ENCODE data around the gene PAIP2.
A peak's percentile ranks its signal among the peaks of the same experiment; 100 is the strongest.
"Not testable (repeated sequence)": the region's sequence is repeated elsewhere in the genome, so short reads cannot be mapped to it uniquely, and the experiment has no call there.

Gene PAIP2

GRCh38 chr5:139335811-139336210, 5.8 kb upstream of the PAIP2 start:
- no peak for DNase-seq

- no peak for DNase-seq
Measured at GRCh38 chr5:139340051-139340450, 1.6 kb upstream of the PAIP2 start.

GRCh38 chr5:139341187-139341688, 416 bp upstream of the PAIP2 start:
- DNase-seq: no peak

- peak in 1 of 2 experiments; percentile 73 for DNase-seq
Measured at GRCh38 chr5:139342423-139342723, 719 bp downstream of the PAIP2 start.

GRCh38 chr5:139343476-139343875, 1.8 kb downstream of the PAIP2 start:
- no peak for DNase-seq

GRCh38 chr5:139344177-139344576, 2.5 kb downstream of the PAIP2 start:
- DNase-seq: no peak

- not testable (repeated sequence) for DNase-seq
Measured at GRCh38 chr5:139345442-139345841, 3.8 kb downstream of the PAIP2 start.

- not testable (repeated sequence) for DNase-seq
Measured at GRCh38 chr5:139347863-139348262, 6.2 kb downstream of the PAIP2 start.

GRCh38 chr5:139354186-139354585, 12.5 kb downstream of the PAIP2 start:
- no peak for DNase-seq

- not testable (repeated sequence) for DNase-seq
Measured at GRCh38 chr5:139355900-139356299, 14.2 kb downstream of the PAIP2 start.

GRCh38 chr5:139358064-139358463, 16.4 kb downstream of the PAIP2 start:
- no peak for DNase-seq

- DNase-seq: no peak
Measured at GRCh38 chr5:139360384-139360783, 18.7 kb downstream of the PAIP2 start.

GRCh38 chr5:139361835-139362429, 20.3 kb downstream of the PAIP2 start:
- no peak for DNase-seq

GRCh38 chr5:139363937-139364336, 22.3 kb downstream of the PAIP2 start:
- no peak for DNase-seq

- no peak for DNase-seq
Measured at GRCh38 chr5:139364466-139364865, 22.8 kb downstream of the PAIP2 start.

GRCh38 chr5:139368613-139369012, 27.0 kb downstream of the PAIP2 start:
- DNase-seq: no peak

GRCh38 chr5:139369181-139369580, 27.5 kb downstream of the PAIP2 start:
- DNase-seq: no peak

- DNase-seq: no peak
Measured at GRCh38 chr5:139371482-139372435, 30.1 kb downstream of the PAIP2 start.

GRCh38 chr5:139374909-139375308, 33.3 kb downstream of the PAIP2 start:
- no peak for DNase-seq

GRCh38 chr5:139376364-139376763, 34.7 kb downstream of the PAIP2 start:
- DNase-seq: no peak

GRCh38 chr5:139377226-139377625, 35.6 kb downstream of the PAIP2 start:
- no peak for DNase-seq

GRCh38 chr5:139378101-139378825, 36.6 kb downstream of the PAIP2 start:
- DNase-seq: no peak

GRCh38 chr5:139378941-139379361, 37.3 kb downstream of the PAIP2 start:
- DNase-seq: no peak
